NCI-H748 treated with DMSO at 0.1 percent for 48 hours (cell line): ENCODE data around the gene CLMN.

Experiments used
- DNase-seq: peaks from one replicate; lab custom pipeline; 2025; lab: John Stamatoyannopoulos, UW

Gene CLMN

DNA sequence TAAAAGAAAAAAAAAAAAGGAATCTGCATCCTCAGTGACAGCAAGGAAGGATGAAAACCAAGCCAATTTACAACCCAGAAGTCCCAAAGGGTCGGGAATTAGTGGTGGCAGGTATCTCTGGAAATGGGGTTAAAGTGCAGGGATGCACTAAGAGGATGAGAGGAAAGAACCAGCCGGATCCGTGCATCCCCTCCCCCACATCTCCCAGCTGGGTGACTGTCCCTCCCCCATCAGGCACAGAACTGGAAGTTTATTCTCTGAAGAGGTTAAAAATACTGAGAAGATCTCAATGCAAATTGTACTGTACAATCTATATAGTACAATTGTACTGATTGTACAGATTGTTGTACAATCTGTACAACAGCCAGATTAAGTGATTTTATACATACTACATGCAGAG lies 15.4 kb downstream of the CLMN start:
- DNase-seq = no peak

DNA sequence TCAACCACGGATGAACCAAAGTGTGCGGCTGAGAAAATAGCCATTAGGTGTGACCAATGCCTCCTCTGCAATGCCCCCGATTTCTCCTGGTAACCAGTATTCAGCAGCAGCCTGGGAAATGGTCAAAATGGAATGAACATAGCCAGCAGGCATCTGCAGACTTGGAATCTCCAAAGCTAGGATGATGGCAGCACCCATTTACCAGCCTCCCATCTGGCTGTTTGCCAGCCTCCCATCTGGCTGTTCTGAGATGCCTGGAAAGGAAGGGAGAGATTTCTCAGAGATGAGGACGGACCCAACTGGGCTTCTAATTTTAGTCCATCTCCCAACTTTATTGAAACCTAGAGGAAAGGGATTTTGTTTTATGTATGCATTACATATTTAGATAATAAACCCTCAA lies 16.2 kb downstream of the CLMN start:
- DNase-seq = no peak

DNA sequence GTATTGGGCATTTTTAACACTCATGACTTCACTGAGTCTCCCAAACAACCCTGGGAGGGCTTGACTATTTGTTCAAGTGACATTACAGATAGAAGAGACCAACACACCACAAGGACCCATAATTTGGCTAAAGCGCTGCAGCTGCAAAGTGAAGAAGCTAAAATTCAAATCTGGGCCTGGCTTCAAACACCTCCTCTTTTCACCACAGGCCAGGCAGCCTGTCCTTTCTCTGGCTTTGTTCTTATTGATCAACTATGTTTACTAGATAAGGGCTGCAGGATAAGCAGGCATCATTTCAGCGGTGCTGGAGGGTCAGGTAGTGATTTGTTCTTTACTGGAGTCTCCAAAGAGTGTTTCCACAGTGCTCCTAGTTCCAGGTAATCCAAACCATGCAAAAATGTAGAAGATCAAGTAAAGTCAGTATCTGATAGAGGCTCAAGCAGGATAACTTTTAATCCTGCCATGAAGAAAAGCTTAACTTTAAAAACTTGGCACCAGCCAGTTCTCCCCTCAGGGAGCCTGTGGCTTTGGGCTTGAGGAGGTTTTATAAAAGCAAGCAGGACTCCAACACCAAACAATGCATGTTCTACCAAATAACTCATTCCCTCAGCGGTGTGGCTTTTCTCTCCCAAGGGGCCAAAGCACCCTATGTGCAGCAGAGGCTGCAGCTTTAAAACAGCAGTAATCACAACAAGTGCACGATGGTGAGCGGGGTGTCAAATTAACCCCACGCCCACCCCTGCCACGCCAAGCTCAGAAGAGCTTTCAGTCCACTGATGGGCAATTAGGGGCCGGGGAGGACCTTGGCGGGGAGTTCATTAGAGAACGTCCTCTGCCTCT lies 16.8 kb downstream of the CLMN start:
- DNase-seq = no peak

DNA sequence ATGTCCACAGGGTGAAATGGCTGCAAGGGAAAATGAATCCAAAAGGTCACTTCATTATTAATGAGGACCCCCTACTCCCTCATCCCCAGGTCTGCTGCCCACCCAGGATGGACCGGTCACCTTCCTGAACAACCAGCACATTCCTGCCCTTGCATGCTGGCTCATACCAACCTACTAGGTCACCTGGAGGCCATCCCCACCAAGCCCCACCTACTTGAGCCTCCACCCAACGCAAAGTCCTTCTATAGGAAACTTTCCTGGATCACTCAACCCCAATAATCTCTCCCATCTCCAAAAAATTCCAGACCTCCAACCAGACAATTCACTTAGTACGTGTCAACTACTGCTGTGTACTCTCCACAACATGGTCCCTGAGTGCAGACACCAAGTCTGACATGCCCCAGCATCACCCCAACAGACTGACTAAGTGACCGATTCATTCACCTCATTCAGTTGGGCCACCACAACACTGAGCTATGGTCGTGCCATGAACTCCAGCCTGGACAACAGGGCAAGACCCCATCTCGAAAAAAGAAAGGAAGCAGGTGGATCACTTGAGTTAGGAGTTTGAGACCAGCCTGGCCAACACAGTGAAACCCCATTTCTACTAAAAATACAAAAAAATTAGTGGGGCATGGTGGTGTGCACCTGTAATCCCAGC lies 18.1 kb downstream of the CLMN start:
- DNase-seq = no peak

DNA sequence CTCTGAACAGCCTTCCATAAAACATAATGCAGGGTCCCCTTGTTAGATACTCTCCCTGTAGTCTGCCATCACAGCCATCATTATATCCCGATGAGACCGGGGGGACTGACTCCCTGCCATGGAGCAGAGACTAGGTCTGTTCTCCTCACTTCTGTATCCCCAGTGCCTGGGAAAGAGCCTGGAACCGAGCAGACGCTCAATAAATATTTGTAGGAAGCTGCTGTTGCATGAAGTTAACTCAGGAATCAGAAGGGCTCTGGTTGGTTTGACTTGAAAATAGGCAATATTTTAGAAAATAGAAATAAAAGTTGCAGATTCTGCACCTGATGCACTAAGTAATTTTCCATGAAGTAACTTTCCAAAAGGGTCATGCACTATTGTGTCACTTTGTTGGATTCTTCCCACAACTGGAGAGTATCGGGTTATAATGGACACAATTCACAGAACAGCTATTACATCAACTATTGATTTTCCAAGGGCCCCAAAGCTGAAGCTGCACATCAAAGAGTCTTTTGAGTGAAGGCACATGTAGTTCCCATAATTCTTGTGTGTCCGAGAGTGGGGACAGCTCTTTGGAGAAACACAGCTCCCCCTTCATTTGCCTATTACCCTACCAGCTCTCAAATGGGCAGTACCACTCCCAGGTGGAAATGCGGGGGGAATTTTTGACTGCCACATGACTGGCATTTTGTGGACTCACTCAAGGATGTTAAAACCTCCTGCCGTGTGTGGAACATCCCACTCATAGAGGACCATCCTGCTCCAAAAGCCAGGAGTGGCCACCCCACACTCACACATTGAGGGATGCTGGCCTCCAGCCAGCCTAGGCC lies 18.8 kb downstream of the CLMN start:
- DNase-seq = no peak

DNA sequence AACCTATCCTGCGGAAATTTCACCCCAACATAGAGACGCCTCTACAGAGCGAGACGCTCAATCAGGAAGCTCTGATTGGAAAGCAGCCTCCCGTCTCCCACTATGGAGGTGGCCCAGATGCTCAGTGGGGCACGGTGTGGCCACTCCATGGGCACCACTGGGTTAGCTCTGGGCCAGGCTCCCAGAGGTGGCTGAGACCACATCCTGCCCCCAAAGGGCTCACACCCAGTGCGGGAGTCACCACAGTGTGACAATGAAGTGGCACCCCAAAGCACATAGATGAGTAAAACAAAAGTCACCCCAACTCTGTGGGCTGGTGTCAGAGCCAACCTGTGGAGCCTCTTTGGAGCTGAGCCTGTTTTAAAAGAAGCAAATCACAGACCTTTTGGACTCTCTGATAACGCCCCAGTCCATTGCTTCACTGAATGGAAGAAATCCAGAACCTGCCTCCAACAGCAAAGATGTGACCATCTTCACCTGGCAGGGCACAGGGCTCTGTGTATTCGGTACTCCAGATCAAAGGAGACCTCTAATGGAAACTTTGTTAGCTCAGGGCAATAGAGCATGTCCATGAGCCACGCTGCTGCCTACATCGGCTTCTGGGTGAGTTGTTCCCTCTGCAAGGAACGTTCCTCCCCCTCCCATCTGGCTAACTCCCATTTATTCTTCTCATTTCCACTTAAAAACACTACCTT lies 19.6 kb downstream of the CLMN start:
- no peak for DNase-seq

DNA sequence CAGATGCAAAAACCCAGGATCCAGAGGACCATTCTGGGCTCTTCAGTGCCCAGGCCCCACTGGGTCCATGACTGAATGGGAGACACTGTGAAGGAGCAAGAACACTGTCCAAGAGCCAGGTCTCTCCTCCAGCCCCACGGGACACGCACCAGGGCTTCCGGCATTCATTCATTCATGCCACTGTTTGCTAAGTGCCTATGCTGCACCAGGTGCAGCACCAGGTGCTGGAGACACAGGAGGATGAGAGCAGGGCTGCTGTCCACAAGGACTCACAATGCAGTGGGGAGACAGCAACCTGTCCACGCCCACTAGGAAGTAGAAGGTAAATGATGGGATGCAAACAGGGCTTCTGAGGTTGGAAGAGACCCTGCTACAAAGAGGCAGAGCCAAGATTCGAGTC lies 20.4 kb downstream of the CLMN start:
- DNase-seq = no peak

DNA sequence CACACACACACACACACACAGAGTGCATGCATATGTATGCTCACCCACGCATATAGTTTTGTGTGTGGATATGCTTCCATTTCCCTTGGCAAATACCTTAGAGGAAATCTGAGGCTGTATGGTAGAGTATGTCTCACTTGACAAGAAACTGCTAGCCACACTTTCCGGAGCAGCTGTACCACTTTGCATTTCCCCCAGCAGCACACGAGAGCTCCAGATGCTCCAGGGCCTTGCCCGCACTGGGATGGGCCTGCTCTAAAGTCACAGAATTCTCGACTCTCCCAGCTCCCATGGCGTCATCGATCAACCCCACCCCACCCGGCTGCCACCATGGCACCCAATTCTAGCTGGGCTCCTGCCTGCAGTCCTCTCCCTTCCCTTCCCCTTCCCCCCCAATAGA lies 21.9 kb downstream of the CLMN start:
- DNase-seq = no peak

DNA sequence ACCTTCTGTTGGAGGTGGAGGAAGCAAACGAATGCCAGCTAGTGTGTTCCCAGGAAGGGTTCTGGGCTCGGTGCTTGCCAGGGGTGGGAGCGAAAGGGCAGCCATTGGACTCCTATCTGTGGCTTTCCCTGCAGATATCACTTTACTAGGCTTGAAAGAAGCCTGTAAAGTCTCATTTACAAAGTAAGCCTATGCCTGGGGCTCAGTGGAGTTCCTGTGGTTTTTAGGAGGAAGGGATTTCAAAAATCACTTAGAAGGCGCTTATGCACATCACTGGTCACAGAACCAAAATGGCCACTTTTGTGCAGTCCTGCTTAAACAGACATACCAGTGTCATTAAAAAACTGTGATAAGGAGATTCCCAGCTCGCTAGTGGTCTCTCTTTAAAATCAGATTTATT lies 22.7 kb downstream of the CLMN start:
- DNase-seq = no peak

DNA sequence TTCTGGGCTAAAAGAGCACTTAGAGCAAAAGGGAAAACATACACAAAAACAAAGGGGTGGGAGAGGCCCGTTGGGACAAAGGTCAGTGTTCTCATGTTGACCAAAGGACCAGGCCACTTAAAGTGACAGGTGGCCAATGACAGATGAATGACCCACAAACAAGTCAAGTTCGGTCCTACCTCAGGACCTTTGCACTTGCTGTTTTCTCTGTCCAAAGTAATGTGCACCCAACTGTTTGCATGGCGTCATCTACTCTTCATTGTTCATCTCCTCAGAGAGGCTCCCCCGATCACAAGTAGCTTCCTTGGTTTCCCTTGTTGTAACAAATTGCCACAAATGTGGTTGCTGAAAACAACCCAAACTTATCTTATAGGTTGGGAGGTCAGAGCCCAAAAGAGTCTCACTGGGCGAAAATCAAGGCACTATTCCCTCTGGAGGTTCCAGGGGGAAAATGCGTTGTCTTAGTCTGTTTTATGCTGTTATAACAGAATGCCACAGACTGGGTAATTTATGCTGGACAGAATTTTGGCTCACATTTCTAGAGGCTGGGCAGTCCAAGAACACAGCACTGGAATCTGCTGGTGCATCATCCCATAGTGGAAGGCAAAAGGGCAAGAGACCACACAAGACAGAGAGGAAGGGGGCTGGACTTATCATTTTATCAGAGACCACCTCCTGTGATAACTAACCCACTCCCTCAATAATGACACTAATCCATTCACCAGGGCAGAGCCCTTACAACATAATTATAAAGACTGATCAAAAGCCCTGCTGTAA lies 23.9 kb downstream of the CLMN start:
- no peak for DNase-seq

DNA sequence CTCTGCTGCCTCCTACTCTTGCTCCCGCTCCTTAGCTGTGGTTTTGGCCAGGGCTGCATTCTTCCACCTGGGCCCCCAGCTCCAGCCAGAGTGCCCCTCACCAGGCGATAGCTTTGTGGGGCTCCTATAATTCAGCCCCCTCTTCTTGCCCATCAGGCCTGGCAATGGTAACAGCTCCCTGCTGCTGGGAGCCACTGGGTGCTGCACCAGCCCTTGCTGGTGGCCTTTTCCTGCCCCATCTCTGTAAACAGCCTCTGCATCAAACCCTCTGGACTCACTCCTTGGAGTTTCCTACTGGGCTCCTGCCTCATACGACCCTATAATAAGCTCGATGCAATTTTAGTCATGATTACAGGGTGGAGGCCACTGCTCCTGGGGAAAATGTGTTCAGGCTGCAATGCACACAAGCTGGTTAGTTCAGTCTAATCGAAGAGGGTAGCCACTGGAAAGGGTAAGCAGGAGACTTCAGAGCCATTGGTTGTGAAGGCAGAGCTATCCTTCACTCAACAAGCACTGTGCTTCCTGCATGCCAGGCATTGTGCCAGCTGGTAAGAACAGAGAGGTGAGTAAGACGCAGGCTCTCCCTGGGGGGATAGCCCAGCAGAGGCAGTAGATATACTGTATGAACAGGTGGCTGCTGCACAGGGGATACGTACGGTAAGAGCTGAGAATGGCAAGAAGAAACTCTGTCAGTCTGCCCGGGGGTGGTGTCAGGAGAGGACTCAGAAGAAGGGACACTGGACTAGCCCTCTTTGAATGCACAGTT lies 24.7 kb downstream of the CLMN start:
- DNase-seq = no peak

DNA sequence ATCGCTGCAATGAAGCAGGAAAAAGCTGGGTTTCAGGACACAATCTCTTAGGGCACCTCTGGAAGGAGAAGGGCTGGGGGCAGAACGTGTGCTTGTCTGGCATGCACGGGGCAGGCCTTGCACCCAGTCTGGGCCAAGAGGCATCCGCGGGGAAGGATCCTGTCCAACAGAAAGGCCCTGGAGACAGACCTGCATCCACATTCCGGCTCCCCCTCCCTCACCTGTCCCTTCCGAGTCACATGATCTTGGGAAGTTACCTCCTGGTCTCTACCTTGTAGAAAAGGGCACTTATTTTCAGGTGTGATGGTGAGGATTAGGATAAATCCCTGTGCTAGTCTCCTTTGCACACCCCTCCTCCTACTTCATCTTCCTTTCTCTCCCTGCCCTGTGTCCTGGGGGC lies 25.4 kb downstream of the CLMN start:
- DNase-seq = no peak

DNA sequence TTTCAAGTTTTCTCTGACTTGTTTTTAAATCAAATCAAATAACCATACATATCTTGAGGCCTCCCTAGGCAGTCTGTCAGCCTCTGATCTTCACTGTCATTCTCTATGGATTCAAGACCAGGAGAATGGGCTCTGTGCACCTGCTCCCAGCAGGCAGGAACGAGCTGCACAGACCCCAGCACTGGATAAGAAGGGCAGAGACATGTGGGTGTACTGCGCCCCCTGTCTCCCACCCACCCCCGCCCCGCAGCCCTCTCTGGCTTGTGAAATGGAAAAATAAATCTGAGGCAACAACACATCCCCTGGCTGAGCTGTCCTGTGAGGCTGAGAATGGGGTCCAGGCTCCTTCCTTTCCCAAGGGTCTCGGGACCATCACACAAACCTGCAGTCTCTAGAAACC lies 26.3 kb downstream of the CLMN start:
- DNase-seq = no peak

DNA sequence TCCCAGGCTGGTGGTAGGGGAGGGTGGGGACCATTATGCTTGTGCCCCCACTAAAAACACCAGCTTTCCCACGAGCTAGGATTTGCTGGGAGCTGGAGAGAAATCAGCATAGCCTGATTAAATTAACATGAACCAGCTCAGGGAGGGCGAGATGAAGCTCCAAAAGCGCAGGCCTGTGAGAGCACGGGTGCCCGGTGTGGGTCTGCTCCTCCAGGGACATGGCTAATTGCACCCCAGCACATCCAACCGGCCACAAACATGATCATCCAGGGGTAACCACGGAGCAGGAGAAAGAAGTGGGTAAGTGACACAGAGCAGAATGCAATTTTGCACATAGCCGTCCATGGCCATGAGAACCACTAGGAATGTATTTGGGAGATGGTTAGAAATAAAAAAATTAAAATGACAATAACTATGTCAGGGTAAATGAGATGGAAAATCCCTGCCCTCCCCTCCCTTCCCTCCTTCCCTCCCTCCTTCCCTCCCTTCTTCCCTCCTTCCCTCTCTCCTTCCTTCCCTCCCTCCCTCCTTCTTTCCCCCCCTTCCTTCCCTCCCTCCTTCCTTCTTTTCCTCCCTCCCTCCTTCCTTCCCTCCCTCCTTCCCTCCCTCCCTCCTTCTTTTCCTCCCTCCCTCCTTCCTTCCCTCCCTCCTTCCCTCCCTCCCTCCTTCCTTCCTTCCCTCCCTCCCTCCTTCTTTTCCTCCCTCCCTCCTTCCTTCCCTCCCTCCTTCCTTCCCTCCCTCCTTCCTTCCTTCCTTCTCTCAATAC lies 26.9 kb downstream of the CLMN start:
- no peak for DNase-seq

DNA sequence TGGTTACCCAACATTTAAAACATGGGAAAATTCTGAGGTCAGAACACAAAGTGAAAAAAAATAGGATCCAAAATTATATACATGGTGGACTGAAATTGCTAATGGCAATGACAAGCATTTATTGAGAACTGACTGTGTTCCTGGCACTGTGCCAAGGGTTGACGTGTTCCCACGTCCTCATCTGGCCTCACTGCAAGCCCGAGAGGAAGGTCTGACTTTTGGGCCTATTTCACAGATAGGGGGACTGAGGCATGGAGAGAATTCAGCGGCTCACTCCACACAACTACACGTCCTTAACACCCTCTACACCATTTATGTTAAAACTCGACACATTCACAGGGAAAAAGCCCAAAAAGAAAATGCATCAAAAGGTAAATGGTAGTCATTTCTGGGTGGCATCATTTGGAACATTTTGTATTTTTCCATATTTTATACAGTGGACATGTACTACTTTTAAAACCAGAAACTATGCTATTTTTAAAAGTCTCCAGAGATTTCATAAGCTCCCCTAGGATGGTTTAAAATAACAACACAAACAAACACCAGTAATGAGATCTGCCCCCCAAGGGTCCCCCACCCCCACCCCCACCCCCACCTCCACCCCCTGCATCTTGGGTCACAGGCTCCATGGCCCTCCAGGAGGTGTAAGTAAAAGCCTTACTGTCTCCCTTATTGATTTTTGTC lies 27.7 kb downstream of the CLMN start:
- DNase-seq = peak; percentile 47

DNA sequence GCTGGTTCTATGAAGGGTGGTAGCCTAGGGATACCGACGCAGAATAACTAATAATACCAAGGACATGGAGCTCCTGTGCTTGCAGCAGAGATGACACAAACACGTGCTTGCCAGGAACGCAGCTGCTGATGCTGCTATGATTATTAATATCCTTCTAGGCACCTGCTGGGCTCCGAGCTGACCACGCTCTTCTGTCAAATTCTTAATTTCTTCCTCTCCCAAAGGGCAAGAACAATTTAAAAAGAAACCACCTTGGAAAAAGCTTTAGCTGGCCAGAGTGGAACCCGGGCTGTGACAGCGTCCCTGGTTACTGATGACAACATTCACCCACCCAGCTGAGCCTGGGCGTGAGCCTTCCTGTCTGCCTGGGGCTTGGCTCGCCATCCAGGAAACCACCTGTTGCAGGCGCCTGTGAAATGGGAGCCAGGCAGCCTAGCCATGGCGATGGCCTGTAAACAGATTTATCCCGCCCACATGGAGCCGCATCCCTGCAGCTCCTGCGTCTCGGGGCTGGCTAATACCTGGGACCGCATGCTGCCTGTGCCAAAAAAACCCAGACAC lies 28.8 kb downstream of the CLMN start:
- DNase-seq = peak; percentile 88

DNA sequence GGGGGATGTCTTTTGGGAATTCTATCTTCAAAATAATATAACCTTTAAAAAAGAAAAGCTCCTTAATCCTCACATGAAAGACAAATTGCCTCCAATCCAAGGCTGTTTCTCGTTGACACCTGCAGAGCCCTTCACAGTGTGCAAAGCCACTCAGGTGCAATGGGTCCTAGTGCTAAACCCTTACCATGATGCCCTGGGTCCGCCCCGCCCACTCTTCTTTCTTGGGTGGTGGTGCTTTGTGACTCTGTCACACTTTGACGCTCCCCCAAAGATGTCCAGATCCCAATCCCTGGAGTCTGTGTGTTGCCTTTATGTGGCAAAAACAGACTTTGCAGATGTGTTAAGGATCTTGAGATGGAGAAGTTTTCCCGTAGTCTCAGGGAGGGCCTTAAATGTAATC lies 29.7 kb downstream of the CLMN start:
- no peak for DNase-seq

DNA sequence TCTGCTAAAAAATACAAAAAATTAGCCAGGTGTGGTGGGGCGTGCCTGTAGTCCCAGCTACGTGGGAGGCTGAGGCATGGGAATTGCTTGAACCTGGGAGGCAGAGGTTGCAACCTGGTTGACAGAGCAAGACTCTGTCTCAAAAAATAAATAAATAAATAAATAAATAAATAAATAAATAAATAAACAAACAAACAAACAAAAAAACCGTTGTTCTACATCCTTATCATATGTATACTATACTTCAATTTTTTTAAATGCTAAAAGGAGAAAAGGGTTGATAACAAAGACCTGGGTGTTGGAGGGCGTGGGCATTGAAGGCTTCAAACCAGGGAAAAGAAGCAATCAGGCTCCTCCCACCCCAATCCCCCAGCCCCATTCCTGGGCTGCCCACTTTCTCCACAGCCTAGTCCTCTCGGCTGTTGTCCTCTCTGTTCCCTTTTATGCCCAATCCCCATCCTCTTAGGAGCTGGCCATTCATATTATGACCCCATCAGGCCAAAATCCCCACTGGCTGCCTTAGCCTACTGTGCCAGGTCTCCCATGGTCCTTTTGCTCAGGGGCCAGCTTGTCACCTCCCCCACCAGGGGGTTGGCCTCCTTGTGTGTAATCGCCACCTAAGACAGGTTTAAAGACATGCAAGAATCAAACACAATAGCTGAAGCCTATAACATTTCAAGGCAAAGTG lies 30.2 kb downstream of the CLMN start:
- no peak for DNase-seq
